GM12892 (cell line): ENCODE data around the gene RBP3.

Experiments
- POLR2A ChIP-seq: IDR thresholded peaks from 2 replicates; pipeline ENCODE4 v1.6.1; 2011; ENCODE audit warnings: low read depth, low read length, control low read depth
- POLR2AphosphoS5 ChIP-seq: IDR thresholded peaks from 2 replicates; pipeline ENCODE4 v1.6.1; 2011; ENCODE audit warnings: low read depth, low read length, control low read depth
- TAF1 ChIP-seq: IDR thresholded peaks from 2 replicates; pipeline ENCODE4 v1.6.1; 2011; ENCODE audit warnings: low read depth, mild to moderate bottlenecking, control low read depth, low read length, borderline replicate concordance

DNA sequence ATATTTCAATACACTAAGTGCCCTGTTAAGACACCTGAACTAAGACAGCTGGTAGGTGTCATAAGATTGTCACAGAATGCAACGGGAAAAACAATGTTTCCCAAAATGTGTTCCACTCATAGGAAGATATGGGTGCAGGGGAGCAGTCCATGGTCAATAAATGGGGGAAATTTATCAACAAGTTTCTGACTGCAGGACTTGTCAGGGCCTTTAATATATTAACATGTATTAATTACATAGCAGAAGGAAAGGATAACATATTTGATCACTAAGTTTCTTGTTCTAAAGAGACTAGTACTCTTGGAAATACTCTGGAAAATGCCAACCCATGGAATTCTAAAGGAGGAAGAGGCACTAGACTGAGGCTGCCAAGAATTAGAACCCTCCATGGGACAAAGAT is 6.7 kb downstream of the RBP3 start:
- no peak for TF ChIP-seq POLR2A
- no peak for TF ChIP-seq POLR2AphosphoS5
- TF ChIP-seq TAF1, result no peak
